CD4-positive, alpha-beta T cell (primary cell): ENCODE results near the gene POU2AF2. TPM values are rescaled to one million over a fixed set of nuclear protein-coding genes. Genes with fewer than 3 reads are reported as not detected.

Experiments
- ATAC-seq: fragments of 200-7000 bp; cut with Tn5 transposase; one replicate; pipeline ENCODE4 v1.10.0; 2022; ENCODE audit warnings: mild to moderate bottlenecking; ENCODE audit not compliant: poor library complexity
- CTCF ChIA-PET: fragments of 350-600 bp; sonication (Branson Sonifier 250); formaldehyde crosslinking; loops from one replicate; lab custom pipeline; 2021; ENCODE audit warnings: antibody characterized with exemption, inconsistent platforms; lab: Charles Lee
- POLR2A ChIA-PET: fragments of 350-600 bp; sonication (Branson Sonifier 250); formaldehyde crosslinking; loops from one replicate; lab custom pipeline; 2021; ENCODE audit warnings: antibody characterized with exemption, inconsistent platforms; lab: Charles Lee
- DNase-seq, 14 experiments: peaks; one replicate each; pipeline ENCODE4 v3.0.0-alpha.2; 2013 to 2020; ENCODE audit warnings: mixed read lengths in 2 of 14
- H3K27ac ChIP-seq, 2 donors: one replicate each; pipeline versions ENCODE4 v1.5.1 to v1.7.0; 2013; ENCODE audit warnings: low read length in 2 of 2, low read depth in 1 of 2, mild to moderate bottlenecking in 1 of 2
- H3K27me3 ChIP-seq, 2 experiments: 1 replicate in 1 of 2; 2 replicates in 1 of 2; pipeline versions ENCODE4 v1.6.1 to v1.7.0; 2013; ENCODE audit warnings: low read length in 2 of 2, control low read depth in 1 of 2, mild to moderate bottlenecking in 1 of 2, moderate library complexity in 1 of 2; ENCODE audit not compliant: insufficient read depth in 2 of 2, control insufficient read depth in 1 of 2
- H3K36me3 ChIP-seq: one replicate; pipeline ENCODE4 v1.6.1; 2013; ENCODE audit warnings: low read length, control low read depth; ENCODE audit not compliant: insufficient read depth
- H3K4me1 ChIP-seq: one replicate; pipeline ENCODE4 v1.6.1; 2013; ENCODE audit warnings: low read length, control low read depth; ENCODE audit not compliant: insufficient read depth
- H3K4me3 ChIP-seq: one replicate; pipeline ENCODE4 v1.5.1; 2013; ENCODE audit warnings: mild to moderate bottlenecking, low read length, moderate library complexity
- H3K9me3 ChIP-seq, 2 experiments: 1 replicate in 1 of 2; 2 replicates in 1 of 2; pipeline versions ENCODE4 v1.6.1 to v1.7.0; 2013; ENCODE audit warnings: low read length in 2 of 2, mild to moderate bottlenecking in 2 of 2, control low read depth in 1 of 2, moderate library complexity in 1 of 2; ENCODE audit not compliant: control insufficient read depth in 1 of 2, insufficient read depth in 1 of 2
- H3K27ac Mint-ChIP-seq: one replicate; pipeline ENCODE4 v1.8.0; 2020; ENCODE audit warnings: mixed read lengths
- H3K27me3 Mint-ChIP-seq: one replicate; pipeline ENCODE4 v1.8.0; 2021; ENCODE audit warnings: mixed read lengths
- H3K36me3 Mint-ChIP-seq: one replicate; pipeline ENCODE4 v1.8.0; 2021; ENCODE audit warnings: low read depth, mixed read lengths
- H3K4me1 Mint-ChIP-seq: one replicate; pipeline ENCODE4 v1.8.0; 2021; ENCODE audit warnings: low read depth, mixed read lengths
- H3K4me3 Mint-ChIP-seq: one replicate; pipeline ENCODE4 v1.8.0; 2020; ENCODE audit warnings: mild to moderate bottlenecking, mixed read lengths
- H3K9me3 Mint-ChIP-seq: one replicate; pipeline ENCODE4 v1.8.0; 2020; ENCODE audit warnings: mixed read lengths
- intact Hi-C, 2 experiments: fragments of 100-400 bp; cut with DNase I in 1 of 2; cut with micrococcal nuclease in 1 of 2; formaldehyde crosslinking; loops; one replicate each; pipeline versions ENCODE4 v1.15.1 to v1.9.0; 2023 to 2025; cut with DNase I, micrococcal nuclease
- total RNA-seq, 174 experiments: library from RNA in 2 of 174; stranded (reverse) in 2 of 174; gene quantifications; one replicate each; pipeline ENCODE4 v1.2.3 and lab custom pipeline; 2021 to 2026
- TF ChIP-seq, protein P1 (sequence below): fragments of 200-600 bp; IDR thresholded peaks from one replicate; pipeline ENCODE4 v1.8.0; 2022; ENCODE audit warnings: antibody characterized with exemption, mild to moderate bottlenecking

The POU2AF2 gene
- total RNA-seq, 2 experiments from 2014 or later = not detected

DNA sequence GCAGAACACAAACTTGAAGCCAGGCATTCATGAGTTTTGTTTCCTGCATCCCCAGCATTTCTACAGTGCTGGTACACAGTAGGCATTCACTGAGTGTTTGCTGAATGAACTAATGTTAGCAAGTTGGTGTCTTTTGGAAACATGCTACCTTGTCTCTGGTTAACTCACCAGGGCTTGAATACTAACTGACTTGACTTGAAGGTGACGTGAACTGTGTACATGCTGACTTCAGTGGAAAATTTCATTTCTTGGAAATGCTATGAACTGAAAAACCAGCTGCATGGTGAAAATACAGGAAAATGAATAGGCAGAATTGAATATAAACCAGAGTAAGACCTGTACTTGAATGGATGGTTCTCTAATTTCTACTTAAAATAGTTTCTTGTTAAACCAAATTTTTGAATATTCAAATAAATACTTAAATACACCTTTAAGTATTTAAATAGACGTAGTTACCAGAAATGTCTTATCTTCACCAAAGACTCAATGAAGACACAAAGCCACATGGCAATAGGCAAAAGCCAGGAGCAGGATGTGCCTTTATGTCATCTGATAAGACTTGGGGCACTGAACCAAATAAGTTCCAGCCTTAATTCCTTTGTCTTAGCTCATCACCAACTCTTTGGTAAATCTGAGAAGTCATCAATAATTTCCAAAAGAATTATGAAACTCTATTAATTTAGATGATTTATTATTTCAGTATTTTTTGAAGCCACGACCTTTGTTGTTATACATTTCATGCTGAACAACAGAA lies 39.7 kb upstream of the POU2AF2 start:
- Histone ChIP-seq H3K9me3 (no peaks in the 10 kb centered on the region), H3K27ac (no peak overlapping the region), H3K4me1 (no peaks in the 10 kb centered on the region), H3K27me3 (no peaks in the 10 kb centered on the region), H3K36me3 (no peaks in the 10 kb centered on the region), H3K4me3 (no peak overlapping the region)
- ChIA-PET POLR2A (no interaction called here), CTCF (no interaction called here)
- ATAC-seq (no peak), DNase-seq (no peak)
- intact Hi-C loops = no loop called here
- no peak overlapping the region for H3K27ac Mint-ChIP-seq
- TF ChIP-seq, protein P1, sequence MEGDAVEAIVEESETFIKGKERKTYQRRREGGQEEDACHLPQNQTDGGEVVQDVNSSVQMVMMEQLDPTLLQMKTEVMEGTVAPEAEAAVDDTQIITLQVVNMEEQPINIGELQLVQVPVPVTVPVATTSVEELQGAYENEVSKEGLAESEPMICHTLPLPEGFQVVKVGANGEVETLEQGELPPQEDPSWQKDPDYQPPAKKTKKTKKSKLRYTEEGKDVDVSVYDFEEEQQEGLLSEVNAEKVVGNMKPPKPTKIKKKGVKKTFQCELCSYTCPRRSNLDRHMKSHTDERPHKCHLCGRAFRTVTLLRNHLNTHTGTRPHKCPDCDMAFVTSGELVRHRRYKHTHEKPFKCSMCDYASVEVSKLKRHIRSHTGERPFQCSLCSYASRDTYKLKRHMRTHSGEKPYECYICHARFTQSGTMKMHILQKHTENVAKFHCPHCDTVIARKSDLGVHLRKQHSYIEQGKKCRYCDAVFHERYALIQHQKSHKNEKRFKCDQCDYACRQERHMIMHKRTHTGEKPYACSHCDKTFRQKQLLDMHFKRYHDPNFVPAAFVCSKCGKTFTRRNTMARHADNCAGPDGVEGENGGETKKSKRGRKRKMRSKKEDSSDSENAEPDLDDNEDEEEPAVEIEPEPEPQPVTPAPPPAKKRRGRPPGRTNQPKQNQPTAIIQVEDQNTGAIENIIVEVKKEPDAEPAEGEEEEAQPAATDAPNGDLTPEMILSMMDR = no peak
- no peaks in the 10 kb centered on the region for H3K36me3 Mint-ChIP-seq
- no peaks in the 10 kb centered on the region for H3K9me3 Mint-ChIP-seq
- peaks cover 12% of the 10 kb centered on the region for H3K27me3 Mint-ChIP-seq
- no peaks in the 10 kb centered on the region for H3K4me1 Mint-ChIP-seq
- no peak overlapping the region for H3K4me3 Mint-ChIP-seq

DNA sequence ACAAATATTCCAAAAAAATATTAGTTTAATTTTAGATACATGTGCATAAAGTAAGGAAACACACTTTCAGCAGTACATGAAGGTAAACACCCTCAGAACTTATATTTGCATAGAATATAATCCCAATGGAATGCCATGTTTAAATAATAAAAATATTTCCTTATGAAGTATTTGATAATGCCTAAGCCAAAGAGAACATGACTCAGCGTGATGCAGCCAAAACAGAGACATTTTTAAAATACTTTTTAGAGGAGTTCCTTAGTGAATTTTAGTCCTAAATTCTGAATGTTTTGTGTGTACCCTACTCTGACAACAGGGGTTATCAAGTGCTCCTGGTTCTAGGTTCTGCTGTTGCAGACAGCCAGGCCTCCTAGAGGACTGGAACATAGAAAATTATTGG lies 39.1 kb upstream of the POU2AF2 start:
- Mint-ChIP-seq H3K36me3 (no peaks in the 10 kb centered on the region), H3K9me3 (no peaks in the 10 kb centered on the region), H3K27ac (no peak overlapping the region), H3K4me3 (no peak overlapping the region), H3K4me1 (no peaks in the 10 kb centered on the region), H3K27me3 (peaks cover 12% of the 10 kb centered on the region)
- ChIA-PET POLR2A (no interaction called here), CTCF (no interaction called here)
- H3K4me3 ChIP-seq = no peak overlapping the region
- DNase-seq = no peak
- H3K27me3 ChIP-seq = no peaks in the 10 kb centered on the region
- no peak for ATAC-seq
- intact Hi-C loops = no loop called here
- no peaks in the 10 kb centered on the region for H3K36me3 ChIP-seq
- H3K27ac ChIP-seq = no peak overlapping the region
- H3K9me3 ChIP-seq = no peaks in the 10 kb centered on the region
- H3K4me1 ChIP-seq = no peaks in the 10 kb centered on the region
- TF ChIP-seq, protein P1 = no peak

DNA sequence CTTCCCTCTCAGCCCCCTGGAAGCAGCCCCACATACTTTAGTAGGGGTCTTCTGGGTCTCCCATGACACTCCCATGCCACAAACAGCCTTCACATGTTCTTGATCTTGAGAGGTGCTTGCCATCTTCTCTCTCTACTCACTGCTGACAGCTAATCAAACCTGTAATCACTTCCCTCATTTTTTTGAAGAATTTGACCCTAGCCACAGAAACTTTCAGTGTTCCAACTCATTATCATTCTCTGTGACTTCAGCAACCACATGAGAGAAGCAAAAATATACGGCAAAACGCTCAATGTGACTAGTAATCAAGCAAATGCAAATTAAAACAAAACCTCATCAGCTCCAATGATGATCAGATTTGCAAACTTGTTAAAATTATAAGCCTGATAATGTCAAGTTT lies 38.3 kb upstream of the POU2AF2 start:
- H3K27ac Mint-ChIP-seq = no peak overlapping the region
- TF ChIP-seq, protein P1 = no peak
- Histone ChIP-seq H3K9me3 (no peaks in the 10 kb centered on the region), H3K36me3 (no peaks in the 10 kb centered on the region), H3K27me3 (no peaks in the 10 kb centered on the region), H3K4me1 (no peaks in the 10 kb centered on the region), H3K4me3 (no peak overlapping the region), H3K27ac (no peak overlapping the region)
- H3K9me3 Mint-ChIP-seq = no peaks in the 10 kb centered on the region
- no peak for DNase-seq
- peaks cover 16% of the 10 kb centered on the region for H3K27me3 Mint-ChIP-seq
- ChIA-PET CTCF (no interaction called here), POLR2A (no interaction called here)
- H3K4me3 Mint-ChIP-seq = no peak overlapping the region
- no peaks in the 10 kb centered on the region for H3K4me1 Mint-ChIP-seq
- H3K36me3 Mint-ChIP-seq = no peaks in the 10 kb centered on the region
- intact Hi-C loops = no loop called here
- no peak for ATAC-seq
